ENCODE results near the gene XPC.

GRCh38 chr3:14121859-14122258 is 56.5 kb downstream of the XPC start:
- TF ChIP-seq SUZ12 (IDR thresholded peaks at IDR 0.05; ENCODE audit: low read length) (no peak), POLR2A (IDR thresholded peaks at IDR 0.05; ENCODE audit: control extremely low read depth in 1 of 2, low read depth in 2 of 2, low read length in 2 of 2) (no peak), RNF2 (IDR thresholded peaks at IDR 0.05; ENCODE audit: borderline replicate concordance, low read depth, low read length, missing control alignments, poor library complexity, severe bottlenecking) (no peak), EZH2 (IDR thresholded peaks at IDR 0.05; ENCODE audit: low read depth, low read length, severe bottlenecking) (no peak), TEAD4 (IDR thresholded peaks at IDR 0.05; ENCODE audit: low read depth, low read length) (no peak), CTCF (IDR thresholded peaks at IDR 0.05; ENCODE audit: control extremely low read depth in 1 of 3, insufficient read depth in 1 of 3, low read depth in 1 of 3, low read length in 3 of 3) (no peak), TBP (IDR thresholded peaks at IDR 0.05; ENCODE audit: low read depth, low read length) (no peak), GABPA (IDR thresholded peaks at IDR 0.05; ENCODE audit: borderline replicate concordance, insufficient read depth, low read length) (no peak), BACH1 (IDR thresholded peaks at IDR 0.05; ENCODE audit: low read length) (no peak), RFX5 (IDR thresholded peaks at IDR 0.05; ENCODE audit: borderline replicate concordance, low read depth, low read length) (no peak), EP300 (IDR thresholded peaks at IDR 0.05; ENCODE audit: borderline replicate concordance in 1 of 2, low read depth in 2 of 2, low read length in 2 of 2) (no peak), RXRA (IDR thresholded peaks at IDR 0.05; ENCODE audit: insufficient read depth, low read depth, low read length) (no peak), GTF2F1 (IDR thresholded peaks at IDR 0.05; ENCODE audit: borderline replicate concordance, low read depth, low read length) (no peak), SIN3A (conservative IDR thresholded peaks at IDR 0.05 in 1 of 2, IDR thresholded peaks at IDR 0.05 in 1 of 2; ENCODE audit: low read depth in 1 of 2, low read length in 2 of 2) (no peak)

All from H1 (cell line).